HTR-8/SVneo (cell line): ENCODE data around the gene OR51T1.
"Not testable (repeated sequence)": the region's sequence is repeated elsewhere in the genome, so short reads cannot be mapped to it uniquely, and the experiment has no call there.

Source experiments
- DNase-seq: peaks from one replicate; pipeline ENCODE4 v3.0.0; 2011; ENCODE audit warnings: low spot score, mixed read lengths; ENCODE audit not compliant: insufficient read length
- FAIRE-seq: peaks from 2 replicates; lab custom pipeline; 2011; peaks lifted over from hg19 to GRCh38; lab: Jason Lieb, UNC

OR51T1 gene, protein sequence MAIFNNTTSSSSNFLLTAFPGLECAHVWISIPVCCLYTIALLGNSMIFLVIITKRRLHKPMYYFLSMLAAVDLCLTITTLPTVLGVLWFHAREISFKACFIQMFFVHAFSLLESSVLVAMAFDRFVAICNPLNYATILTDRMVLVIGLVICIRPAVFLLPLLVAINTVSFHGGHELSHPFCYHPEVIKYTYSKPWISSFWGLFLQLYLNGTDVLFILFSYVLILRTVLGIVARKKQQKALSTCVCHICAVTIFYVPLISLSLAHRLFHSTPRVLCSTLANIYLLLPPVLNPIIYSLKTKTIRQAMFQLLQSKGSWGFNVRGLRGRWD

DNA sequence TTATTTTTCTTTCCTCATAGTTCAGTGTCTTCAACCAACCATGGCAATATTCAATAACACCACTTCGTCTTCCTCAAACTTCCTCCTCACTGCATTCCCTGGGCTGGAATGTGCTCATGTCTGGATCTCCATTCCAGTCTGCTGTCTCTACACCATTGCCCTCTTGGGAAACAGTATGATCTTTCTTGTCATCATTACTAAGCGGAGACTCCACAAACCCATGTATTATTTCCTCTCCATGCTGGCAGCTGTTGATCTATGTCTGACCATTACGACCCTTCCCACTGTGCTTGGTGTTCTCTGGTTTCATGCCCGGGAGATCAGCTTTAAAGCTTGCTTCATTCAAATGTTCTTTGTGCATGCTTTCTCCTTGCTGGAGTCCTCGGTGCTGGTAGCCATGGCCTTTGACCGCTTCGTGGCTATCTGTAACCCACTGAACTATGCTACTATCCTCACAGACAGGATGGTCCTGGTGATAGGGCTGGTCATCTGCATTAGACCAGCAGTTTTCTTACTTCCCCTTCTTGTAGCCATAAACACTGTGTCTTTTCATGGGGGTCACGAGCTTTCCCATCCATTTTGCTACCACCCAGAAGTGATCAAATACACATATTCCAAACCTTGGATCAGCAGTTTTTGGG, at the start of gene OR51T1:
Gene OR51T1 (plus strand): TSS at position 41 of the 641 bp plus-strand sequence. CDS start 0 bp downstream, at position 41.
- no peak for FAIRE-seq
- DNase-seq = no peak

DNA sequence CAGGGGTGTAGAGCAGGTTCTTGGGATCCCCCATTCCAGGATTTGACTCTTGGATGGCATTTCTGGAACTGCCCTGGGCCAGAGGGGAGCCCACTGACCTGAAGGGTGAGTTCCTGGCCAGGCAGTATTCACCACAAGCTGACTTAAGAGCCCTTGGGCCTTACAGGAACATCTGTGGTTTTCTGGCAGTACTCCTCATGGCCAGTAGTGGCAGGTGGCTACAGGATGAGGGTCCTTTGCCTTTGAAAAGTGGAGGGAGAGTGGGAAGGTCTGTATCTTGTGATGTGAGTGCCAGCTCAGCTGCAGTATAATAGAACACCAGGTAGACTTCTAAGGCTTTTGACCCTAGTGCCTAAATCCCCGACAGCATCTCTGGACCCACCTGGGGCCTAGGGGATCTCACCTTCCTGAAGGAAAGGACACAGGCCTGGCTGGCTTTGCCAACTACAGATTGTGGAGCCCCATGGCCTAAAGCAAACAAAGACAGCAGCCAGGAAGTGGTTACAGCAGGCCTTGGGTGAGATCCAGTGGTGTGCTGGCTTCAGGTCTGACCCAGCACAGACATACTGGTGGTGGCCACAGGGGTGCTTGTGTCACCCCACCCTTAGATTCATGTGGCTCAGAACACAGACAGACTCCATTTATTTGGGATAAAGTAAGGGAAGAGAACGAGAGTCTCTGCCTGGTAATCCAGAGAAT, 41.7 kb upstream of the OR51T1 start:
- DNase-seq (no peak), FAIRE-seq (no peak)

DNA sequence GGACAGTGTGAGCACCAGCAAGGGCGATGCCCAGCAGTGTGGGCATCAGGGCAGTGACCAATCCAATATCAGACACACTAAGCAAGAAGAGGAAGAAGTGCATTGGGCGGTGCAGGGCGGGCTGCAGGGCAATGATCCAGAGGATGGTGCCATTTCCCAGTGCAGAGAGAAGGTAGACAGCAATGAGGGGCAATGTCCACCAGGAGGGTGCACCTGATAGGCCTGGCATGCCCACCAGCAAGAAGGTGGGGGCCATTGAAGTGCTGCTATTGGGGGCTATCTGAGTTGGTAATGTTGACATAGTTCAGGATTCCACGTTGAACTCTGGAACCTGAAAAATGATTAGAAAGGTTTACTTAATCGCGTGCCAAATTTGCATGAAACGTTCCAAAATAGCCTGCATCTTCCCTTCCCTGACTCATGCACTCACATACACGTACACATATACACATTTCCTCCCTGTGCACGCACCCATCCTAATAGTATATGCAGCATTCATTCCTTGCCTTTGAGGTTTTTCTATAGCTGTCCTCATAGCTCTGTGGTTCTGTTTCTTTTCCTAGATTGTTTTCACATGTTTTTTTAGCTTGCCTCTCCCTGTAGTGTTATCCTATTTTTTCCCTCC, 32.7 kb upstream of the OR51T1 start, which contains the start of gene OR51S1:
Gene OR51S1 (minus strand): TSS at position 301 of the 625 bp plus-strand sequence. CDS start 0 bp downstream, at position 301.
- FAIRE-seq (no peak), DNase-seq (no peak)

DNA sequence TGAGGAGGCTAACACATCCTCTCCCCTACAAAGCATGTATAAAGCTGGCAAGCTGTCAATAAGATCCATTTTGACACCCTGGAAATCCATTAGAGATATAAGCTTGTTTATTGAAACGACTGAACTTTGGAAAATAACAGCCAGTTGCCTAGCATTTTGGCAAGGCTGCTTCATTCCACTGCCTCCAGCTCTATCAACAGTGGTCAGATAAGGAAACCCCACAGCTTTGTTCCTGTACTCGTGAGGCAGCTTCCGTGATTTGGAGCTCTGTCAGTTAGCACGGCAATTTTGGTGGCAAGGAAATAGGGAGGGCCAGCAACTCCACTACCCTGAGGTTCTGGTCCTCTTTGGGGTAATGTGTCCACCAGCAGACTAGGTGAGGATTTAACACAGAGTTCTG, 30.7 kb upstream of the OR51T1 start:
- FAIRE-seq (no peak), DNase-seq (no peak)

DNA sequence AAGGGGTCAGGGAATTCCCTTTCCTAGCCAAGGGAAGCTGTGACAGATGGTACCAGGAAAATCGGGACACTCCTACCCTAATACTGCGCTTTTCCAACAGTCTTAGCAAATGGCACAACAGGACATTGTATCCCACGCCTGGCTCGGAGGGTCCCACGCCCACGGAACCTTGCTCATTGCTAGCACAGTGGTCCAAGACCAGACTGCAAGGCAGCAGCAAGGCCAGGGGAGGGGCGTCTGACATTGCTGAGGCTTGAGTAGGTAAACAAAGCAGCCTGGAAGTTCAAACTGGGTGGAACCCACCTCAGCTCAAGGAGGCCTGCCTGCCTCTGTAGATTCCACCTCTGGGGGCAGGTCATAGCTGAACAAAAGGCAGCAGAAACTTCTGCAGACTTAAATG, 27.4 kb upstream of the OR51T1 start:
- FAIRE-seq, DNase-seq: not testable (repeated sequence)

DNA sequence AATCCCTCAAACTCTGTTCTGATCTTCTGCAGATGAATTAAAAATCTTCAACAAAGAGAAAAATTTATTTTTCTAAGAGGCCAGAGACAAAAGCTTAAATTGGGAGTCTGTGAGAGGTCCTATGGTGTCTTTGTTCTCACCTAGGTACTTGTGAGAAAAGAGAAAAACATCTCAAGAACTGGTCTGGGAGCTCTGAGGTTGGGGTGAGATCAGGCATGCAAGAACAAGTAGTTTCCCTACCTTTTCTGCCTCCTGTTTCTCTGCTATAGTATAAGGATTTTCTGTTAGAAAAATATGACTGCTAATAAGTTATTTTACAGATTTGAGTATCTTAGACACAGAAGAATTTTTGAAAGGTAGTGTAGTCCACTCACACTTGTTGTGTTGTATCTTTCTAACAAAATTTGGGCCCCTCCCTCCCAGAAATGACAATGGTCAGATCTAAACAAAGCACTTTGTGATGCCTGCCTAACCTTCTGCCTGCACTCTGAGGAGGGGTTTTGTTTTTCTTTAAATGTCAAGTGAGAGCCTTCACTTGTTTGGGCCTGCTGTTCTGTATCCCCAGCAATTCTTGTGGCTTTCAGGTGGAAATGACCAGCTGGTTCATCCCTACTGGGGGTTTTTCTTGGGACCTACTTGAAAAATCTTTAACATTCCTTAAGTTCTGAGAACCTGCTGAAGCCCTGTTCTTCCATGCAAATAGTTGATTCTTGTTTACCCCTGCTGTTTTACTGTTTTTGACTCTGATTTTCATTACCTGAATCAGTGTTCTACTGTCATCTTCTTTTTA, 19.1 kb upstream of the OR51T1 start:
- FAIRE-seq (no peak), DNase-seq (no peak)

DNA sequence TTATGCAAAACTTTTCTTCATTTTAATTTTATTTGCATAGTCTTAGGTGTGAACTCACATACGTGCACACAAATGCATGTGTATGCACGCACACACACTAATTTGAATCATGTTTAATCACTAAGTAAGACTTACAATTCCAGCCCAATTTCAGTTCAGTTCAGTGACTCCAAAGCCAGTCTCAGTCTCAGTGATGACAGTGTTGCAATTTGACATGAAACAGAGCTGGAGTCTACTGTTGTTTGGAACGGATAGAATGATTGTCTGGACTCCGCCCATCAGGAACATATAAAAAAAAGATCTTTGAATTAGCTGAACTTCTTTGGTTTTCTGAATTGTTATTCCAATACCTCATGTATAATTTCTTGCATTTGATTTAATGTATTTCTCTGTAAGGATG, 17.8 kb upstream of the OR51T1 start:
- DNase-seq = no peak
- no peak for FAIRE-seq

DNA sequence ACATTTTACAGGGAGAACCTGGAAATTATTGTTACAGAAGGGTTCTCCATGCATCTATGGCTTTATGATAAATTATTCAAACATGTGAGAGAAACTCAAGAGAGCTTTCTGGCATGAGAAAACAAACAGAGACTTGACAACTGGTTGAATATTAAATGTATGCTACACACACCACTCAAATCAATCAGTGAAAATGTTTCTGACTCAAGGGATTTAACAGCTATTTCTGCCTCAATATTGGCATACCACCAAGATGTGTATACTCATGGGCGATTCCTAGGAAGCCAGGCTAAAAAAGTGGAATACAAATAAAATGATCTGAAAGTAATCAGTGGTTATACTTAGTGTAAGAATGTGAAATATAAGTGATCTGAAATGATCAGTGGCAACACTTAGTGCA, 15.8 kb upstream of the OR51T1 start:
- no peak for DNase-seq
- FAIRE-seq = no peak

DNA sequence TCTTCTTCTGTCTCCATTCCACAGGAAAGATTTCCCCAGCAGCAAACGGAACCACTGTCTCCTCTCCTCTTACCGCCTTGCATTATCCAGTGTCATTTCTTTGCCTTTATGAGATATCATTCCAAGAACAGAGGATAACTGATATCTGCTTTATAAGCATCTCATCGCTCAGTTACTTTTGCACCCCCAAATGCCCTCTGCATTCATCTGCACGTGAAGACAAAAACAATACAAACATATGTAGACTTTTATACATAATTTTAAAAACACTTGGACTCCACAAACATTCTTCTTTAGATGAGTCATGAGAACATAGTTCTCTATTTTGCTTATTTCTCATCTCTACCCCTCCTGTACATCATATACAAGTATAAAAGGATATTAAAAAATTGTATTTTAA, 512 bp upstream of the OR51T1 start:
- DNase-seq (no peak), FAIRE-seq (no peak)

DNA sequence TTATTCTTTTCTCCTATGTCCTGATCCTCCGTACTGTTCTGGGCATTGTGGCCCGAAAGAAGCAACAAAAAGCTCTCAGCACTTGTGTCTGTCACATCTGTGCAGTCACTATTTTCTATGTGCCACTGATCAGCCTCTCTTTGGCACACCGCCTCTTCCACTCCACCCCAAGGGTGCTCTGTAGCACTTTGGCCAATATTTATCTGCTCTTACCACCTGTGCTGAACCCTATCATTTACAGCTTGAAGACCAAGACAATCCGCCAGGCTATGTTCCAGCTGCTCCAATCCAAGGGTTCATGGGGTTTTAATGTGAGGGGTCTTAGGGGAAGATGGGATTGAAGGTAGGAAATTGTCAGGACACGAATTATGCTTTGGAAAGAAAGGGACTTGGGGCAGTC, 843 bp downstream of the OR51T1 start:
- DNase-seq (no peak), FAIRE-seq (no peak)

DNA sequence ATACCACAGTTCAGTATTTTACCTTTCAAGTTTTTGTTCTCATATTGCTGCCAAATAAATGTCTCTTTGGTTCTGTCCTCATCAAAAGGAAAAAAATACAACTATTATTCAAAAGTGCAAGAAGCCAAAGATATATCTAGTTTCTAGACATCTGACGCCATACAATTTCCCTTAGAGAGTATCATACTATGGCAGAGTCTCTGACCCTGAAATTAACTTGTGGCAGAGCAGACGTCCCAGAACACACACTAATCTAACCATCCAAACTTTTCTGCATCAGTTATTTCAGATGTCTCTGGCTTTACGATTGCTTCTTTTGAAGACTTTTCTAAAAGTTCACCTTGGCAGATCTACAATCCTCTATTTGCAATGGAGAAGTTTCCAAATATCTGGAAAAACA, 2.7 kb downstream of the OR51T1 start:
- FAIRE-seq (no peak), DNase-seq (no peak)

DNA sequence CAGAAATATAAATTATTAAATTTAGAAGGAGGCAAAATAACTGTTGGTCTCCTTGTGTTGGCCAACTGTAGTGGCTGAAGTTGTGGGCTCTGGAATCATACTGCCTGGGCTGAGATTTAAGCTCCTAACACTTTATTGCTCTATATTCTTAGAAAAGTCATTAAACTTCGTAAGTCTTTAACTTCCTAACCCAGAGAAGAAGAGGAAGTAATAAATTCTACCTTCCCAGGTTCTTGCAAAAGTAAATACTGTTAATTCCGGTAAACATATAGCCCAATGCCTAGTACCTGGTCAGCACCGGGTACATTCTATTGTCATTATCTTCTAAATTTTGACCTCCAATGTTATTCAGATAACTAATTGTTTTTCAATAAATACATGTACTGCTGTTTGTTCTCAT, 4.5 kb downstream of the OR51T1 start:
- no peak for DNase-seq
- no peak for FAIRE-seq

DNA sequence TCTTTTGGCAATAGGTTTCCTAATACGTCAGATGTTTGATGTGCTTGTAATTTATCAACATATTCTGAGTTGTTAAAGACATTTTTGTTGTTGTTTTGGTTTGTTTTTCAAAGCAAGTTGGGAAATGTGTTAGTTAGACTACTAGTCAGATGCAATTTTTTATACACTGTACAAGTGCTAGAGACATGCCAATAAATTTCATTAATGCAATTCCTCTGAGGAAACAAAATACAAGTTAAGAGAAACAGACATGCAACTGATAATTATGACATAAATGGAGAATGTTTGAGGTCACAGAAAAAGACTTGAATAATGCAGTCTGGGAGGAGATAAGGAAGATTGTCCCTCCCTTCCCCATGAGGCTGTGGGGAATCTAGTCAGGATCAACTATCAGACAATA, 5.9 kb downstream of the OR51T1 start:
- DNase-seq = no peak

DNA sequence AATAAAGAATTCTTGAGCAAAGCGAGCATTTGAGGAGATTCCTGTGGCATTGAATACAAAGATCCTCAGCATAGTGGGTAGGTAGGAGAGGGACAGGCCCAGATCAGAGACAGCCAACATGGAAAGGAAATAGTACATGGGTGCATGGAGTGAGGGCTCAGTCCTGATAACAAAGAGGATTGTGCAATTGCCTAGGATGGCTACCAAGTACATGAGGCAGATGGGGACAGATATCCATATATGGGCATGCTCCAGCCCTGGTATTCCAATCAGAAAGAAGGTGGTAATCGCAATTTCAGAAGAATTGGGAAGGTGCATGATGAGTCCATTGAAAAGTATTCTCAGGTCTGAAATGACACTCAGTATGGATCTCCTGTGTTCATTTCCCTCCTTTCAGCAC, 8.6 kb downstream of the OR51T1 start:
- FAIRE-seq (no peak), DNase-seq (no peak)

More for the DNA sequence above, 5.9 kb downstream of the OR51T1 start:
- FAIRE-seq = no peak

DNA sequence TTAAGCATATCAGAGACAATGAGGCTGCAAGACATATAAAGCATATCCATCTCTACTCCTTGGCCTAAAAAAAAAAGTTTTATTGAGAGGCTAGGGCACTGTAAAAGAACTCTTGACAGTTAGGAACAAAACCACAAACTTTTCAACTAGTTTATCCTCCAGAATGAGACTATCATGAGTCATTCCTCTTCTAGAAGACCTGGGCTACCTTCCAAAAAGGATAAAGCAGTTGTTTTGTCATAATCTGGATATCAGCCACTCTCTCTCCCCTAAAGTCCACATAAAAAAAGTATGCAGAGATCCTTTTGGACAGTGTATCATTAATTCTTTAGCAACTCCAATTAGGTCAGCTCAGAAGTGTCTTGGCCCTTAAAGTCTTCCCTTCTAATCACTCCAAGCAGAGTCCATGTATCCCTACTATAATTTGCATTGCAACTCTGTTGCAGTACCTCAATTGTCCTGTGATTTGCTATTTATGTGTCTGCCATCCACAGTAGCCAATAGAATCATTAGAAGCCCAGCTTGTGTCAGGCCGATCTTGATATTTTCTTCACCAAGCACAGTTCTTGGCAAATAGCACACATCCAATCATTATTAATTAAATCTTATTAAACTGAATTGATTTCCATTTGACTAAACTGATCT, 10.4 kb downstream of the OR51T1 start:
- DNase-seq (no peak), FAIRE-seq (no peak)

DNA sequence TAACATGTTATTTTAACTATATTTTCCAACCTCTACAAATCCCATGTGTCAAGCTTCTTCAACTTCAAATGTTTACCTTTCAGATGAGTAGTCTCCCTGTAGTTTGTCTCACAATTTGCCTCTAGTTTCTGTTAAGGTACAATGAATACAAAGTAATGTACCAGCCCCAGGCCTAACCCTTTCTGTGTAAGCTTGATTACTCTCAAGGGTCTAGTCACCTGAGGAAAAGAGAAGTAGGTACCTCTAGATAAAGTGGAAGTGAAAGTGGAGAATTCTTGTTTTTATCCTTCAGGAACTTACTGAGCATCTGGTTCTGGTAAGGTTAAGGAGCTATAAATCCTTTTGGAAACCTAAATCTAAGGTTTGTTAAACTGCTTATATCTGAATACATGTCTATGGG, 21.8 kb downstream of the OR51T1 start, which contains the start of gene OR51A7:
Gene OR51A7 (plus strand): TSS at position 300 of the 400 bp plus-strand sequence. CDS start 3,587 bp downstream, outside the sequence.
- DNase-seq (no peak), FAIRE-seq (no peak)

DNA sequence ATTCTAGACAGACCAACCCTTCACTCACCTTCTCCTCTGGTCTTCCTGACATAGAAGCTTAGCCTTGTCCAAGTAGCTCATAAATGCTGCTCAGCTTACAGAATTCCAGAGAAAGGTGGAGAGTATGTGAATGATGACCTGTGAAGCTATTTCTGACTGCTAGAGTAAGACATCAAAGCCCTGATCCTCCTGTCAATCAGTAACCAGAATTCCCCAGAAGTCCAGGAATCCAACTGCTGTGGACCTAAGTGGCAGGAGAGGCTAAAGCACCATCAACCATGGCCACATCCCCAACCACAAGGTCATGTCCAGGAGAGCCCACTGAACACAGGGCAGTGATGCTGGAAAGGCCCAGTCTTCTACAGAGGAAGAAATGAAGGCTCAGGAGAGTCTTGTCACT, 34.9 kb downstream of the OR51T1 start:
- FAIRE-seq = no peak

DNA sequence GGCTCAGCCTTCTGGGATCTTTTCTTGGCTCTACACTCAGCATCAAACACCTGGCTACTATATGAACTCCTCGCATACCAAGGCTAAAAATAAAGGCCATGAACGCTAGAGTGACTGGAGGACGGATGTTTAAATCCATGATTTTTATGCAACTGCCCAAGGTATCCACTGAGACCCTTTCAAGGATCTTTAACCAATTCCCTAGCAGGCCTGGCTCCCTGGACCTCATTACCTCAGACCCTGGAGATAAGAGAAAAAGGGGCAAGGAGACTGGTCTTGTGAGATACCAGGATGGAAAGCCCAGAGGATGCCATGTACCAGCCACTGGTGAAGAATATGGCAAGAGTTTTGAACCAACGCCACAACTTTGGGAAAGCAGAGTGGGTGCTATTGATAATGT, 37.5 kb downstream of the OR51T1 start, which contains the start of gene OR51G2:
Gene OR51G2 (minus strand): TSS at position 101 of the 400 bp plus-strand sequence. CDS start 3,687 bp downstream, outside the sequence.
- no peak for FAIRE-seq
- DNase-seq = no peak

More for the DNA sequence above, 34.9 kb downstream of the OR51T1 start:
- DNase-seq = no peak

DNA sequence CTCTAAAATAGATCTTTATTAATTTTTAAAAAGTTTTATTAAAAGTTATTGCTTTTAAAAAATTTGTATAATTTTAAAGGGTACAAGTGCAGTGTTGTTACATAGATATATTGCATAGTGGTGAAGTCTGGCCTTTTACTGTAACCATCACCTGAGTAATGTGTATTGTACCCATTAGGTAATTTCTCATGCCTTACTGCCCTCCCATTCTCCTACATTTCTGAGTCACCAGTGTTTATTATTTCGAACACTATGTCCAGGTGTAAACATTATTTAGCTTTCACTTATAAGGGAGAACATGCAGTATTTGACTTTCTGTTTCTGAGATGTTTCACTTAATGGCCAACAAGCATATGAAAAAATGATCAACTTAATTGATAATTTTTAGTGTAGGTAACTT, 40.1 kb downstream of the OR51T1 start:
- no peak for FAIRE-seq
- no peak for DNase-seq
